ENCODE results near the gene ALOX15B.
"Not testable (repeated sequence)": the region's sequence is repeated elsewhere in the genome, so short reads cannot be mapped to it uniquely, and the experiment has no call there.

Gene ALOX15B

GRCh38 chr17:8013731-8014557, 24.9 kb upstream of the ALOX15B start:
- DNase-seq = no peak

- DNase-seq = no peak
These were observed 24.4 kb upstream of the ALOX15B start for GRCh38 chr17:8014558-8014850.

GRCh38 chr17:8015236-8015956, 23.5 kb upstream of the ALOX15B start:
- no peak for DNase-seq

GRCh38 chr17:8015957-8016631, 22.8 kb upstream of the ALOX15B start:
- DNase-seq = no peak

GRCh38 chr17:8016632-8017424, 22.0 kb upstream of the ALOX15B start:
- no peak for DNase-seq

GRCh38 chr17:8018436-8018835, 20.4 kb upstream of the ALOX15B start:
- DNase-seq = no peak

- DNase-seq = no peak
These were observed 19.7 kb upstream of the ALOX15B start for GRCh38 chr17:8019166-8019565.

GRCh38 chr17:8019665-8020650, 18.9 kb upstream of the ALOX15B start:
- DNase-seq = no peak

GRCh38 chr17:8020776-8021564, 17.9 kb upstream of the ALOX15B start:
- no peak for DNase-seq

GRCh38 chr17:8021565-8022359, 17.1 kb upstream of the ALOX15B start:
- DNase-seq = no peak

GRCh38 chr17:8022360-8023003, 16.4 kb upstream of the ALOX15B start:
- DNase-seq = no peak

GRCh38 chr17:8024161-8024560, 14.7 kb upstream of the ALOX15B start:
- DNase-seq = not testable (repeated sequence)

GRCh38 chr17:8025176-8025911, 13.5 kb upstream of the ALOX15B start:
- no peak for DNase-seq

GRCh38 chr17:8029121-8029520, 9.7 kb upstream of the ALOX15B start:
- no peak for DNase-seq

- no peak for DNase-seq
These were observed 7.6 kb upstream of the ALOX15B start for GRCh38 chr17:8031261-8031661.

- DNase-seq = no peak
These were observed 6.9 kb upstream of the ALOX15B start for GRCh38 chr17:8031950-8032349.

- DNase-seq = no peak
These were observed 6.4 kb upstream of the ALOX15B start for GRCh38 chr17:8032442-8032841.

- DNase-seq = no peak
These were observed 831 bp downstream of the ALOX15B start for GRCh38 chr17:8039611-8040168.

Data from 8988T (cell line).